ENCODE measurements around the gene RPS27.

Gene RPS27

GRCh38 chr1:153956997-153957715, 33.4 kb upstream of the RPS27 start:
- TF ChIP-seq CTCF (conservative IDR thresholded peaks at IDR 0.05; ENCODE audit: low read depth, low read length): no peak
- DNase-seq (ENCODE audit: low read depth): no peak
- peak overlapping the region; percentile 94 for H3K4me3 ChIP-seq (ENCODE audit: low read depth, low read length)

- no peak for TF ChIP-seq CTCF (conservative IDR thresholded peaks at IDR 0.05; ENCODE audit: low read depth, low read length)
- peak overlapping the region; percentile 94 for H3K4me3 ChIP-seq (ENCODE audit: low read depth, low read length)
- DNase-seq (ENCODE audit: low read depth): peak; percentile 37
These were observed 32.8 kb upstream of the RPS27 start for GRCh38 chr1:153957744-153958110.

GRCh38 chr1:153958111-153958960, 32.2 kb upstream of the RPS27 start, which contains the start of gene CRTC2:
TSS of gene CRTC2 (minus strand) at chr1:153958612. CDS start at chr1:153958497, 115 bp downstream.
- peak within 1 kb of the TSS; percentile 94 for H3K4me3 ChIP-seq (ENCODE audit: low read depth, low read length)
- DNase-seq (ENCODE audit: low read depth): peak; percentile 99
- no peak for TF ChIP-seq CTCF (conservative IDR thresholded peaks at IDR 0.05; ENCODE audit: low read depth, low read length)

GRCh38 chr1:153958961-153959260, 31.7 kb upstream of the RPS27 start:
- TF ChIP-seq CTCF (conservative IDR thresholded peaks at IDR 0.05; ENCODE audit: low read depth, low read length): no peak
- no peak for DNase-seq (ENCODE audit: low read depth)
- peak overlapping the region; percentile 94 for H3K4me3 ChIP-seq (ENCODE audit: low read depth, low read length)

GRCh38 chr1:153959454-153959853, 31.1 kb upstream of the RPS27 start:
- DNase-seq (ENCODE audit: low read depth): no peak
- TF ChIP-seq CTCF (conservative IDR thresholded peaks at IDR 0.05; ENCODE audit: low read depth, low read length): no peak
- no peak overlapping the region for H3K4me3 ChIP-seq (ENCODE audit: low read depth, low read length)

- TF ChIP-seq CTCF (conservative IDR thresholded peaks at IDR 0.05; ENCODE audit: low read depth, low read length): no peak
- no peak for DNase-seq (ENCODE audit: low read depth)
- no peak overlapping the region for H3K4me3 ChIP-seq (ENCODE audit: low read depth, low read length)
These were observed 30.4 kb upstream of the RPS27 start for GRCh38 chr1:153960206-153960605.

Data from choroid plexus epithelial cell (primary cell).